ENCODE results near the gene HAUS6. TPM values are rescaled to one million over a fixed set of nuclear protein-coding genes. Genes with fewer than 3 reads are reported as not detected.
A peak's percentile ranks its signal among the peaks of the same experiment; 100 is the strongest.

HAUS6 gene
- total and polyA plus RNA-seq, 11 donors: 1.7 to 8.8 (median 5.9) TPM

DNA sequence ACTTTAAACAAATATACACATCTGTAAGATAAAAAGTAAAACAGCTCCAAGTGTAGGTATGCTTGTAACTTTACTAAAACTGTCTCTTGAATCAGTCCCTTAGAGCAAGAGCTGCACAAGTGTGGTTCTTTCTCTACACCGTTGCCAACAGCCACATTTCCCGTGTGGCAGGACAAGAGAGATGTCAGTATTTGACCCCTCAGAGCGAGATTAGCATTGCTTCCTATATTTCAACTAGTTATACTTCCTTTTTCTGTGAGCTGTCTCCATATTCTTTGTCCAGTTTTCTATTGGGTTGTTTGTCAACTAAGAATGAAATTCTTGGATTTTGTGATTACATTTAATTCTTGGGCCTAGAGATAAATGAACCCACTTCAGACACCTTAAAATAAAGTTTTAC is 16.5 kb upstream of the HAUS6 start:
- Histone ChIP-seq H3K9me3 (no peaks in the 10 kb centered on the region), H3K4me1 (peaks cover 0 to 59% (median 11%) of the 10 kb centered on the region in 12 donors), H3K4me3 (no peak overlapping the region), H3K27me3 (no peaks in the 10 kb centered on the region), H3K27ac (peak overlapping the region in 6 of 12 donors; percentile 1 to 74 (median 34)), H3K36me3 (peaks cover 0 to 98% (median 91%) of the 10 kb centered on the region in 9 donors)
- intact Hi-C loops (cut with DNase I): no loop called here
- no peak for ATAC-seq
- TF ChIP-seq POLR2A (IDR thresholded peaks at IDR 0.05) (no peak), CTCF (IDR thresholded peaks at IDR 0.05) (no peak)
- no peak for DNase-seq
- WGBS, 4 donors: 58 to 65% (median 60%) methylated on average over 3 of the region's 3 CpGs

- no peaks in the 10 kb centered on the region for H3K9me3 ChIP-seq
- no peak overlapping the region for H3K4me3 ChIP-seq
- H3K27ac ChIP-seq: peak overlapping the region in 11 of 12 donors; percentile 30 to 79 (median 66)
- DNase-seq (no peak), ATAC-seq (no peak)
- intact Hi-C loops (cut with DNase I): no loop called here
- 95 to 98% (median 96%) methylated on average over 5 of the region's 5 CpGs for WGBS, 4 donors
- peaks cover 0 to 42% (median 7%) of the 10 kb centered on the region in 12 donors for H3K4me1 ChIP-seq
- TF ChIP-seq POLR2A (IDR thresholded peaks at IDR 0.05): no peak
- TF ChIP-seq CTCF (IDR thresholded peaks at IDR 0.05): no peak
- H3K36me3 ChIP-seq: peaks cover 0 to 87% (median 79%) of the 10 kb centered on the region in 9 donors
- no peaks in the 10 kb centered on the region for H3K27me3 ChIP-seq
Measured at GRCh38 chr9:19117039-19117716, 14.5 kb upstream of the HAUS6 start.

- intact Hi-C loops (cut with DNase I): no loop called here
- 57 to 72% (median 67%) methylated on average over 10 of the region's 10 CpGs for WGBS, 4 donors
- peaks cover 0 to 42% (median 7%) of the 10 kb centered on the region in 12 donors for H3K4me1 ChIP-seq
Measured at GRCh38 chr9:19116107-19116790, 13.5 kb upstream of the HAUS6 start.

More at GRCh38 chr9:19116107-19116790, 13.5 kb upstream of the HAUS6 start:
- Histone ChIP-seq H3K27me3 (no peaks in the 10 kb centered on the region), H3K36me3 (peaks cover 0 to 86% (median 73%) of the 10 kb centered on the region in 9 donors), H3K4me3 (no peak overlapping the region), H3K27ac (peak overlapping the region in 11 of 12 donors; percentile 30 to 79 (median 66)), H3K9me3 (no peaks in the 10 kb centered on the region)
- DNase-seq: peak; percentile 46 to 83 (median 67)
- TF ChIP-seq CTCF (IDR thresholded peaks at IDR 0.05) (no peak), POLR2A (IDR thresholded peaks at IDR 0.05) (no peak)
- ATAC-seq: peak; percentile 86 to 95 (median 94)
